Measurements from ENCODE around the gene ZFYVE9.

- TF ChIP-seq CTCF (IDR thresholded peaks at IDR 0.05) (no peak), POLR2A (IDR thresholded peaks at IDR 0.05) (no peak)
Observed at GRCh38 chr1:52192024-52192423, 50.1 kb downstream of the ZFYVE9 start.

Data from adrenal gland (tissue), 5 donors.